ENCODE results near the gene HTR3A. TPM values are rescaled to one million over a fixed set of nuclear protein-coding genes. Genes with fewer than 3 reads are reported as not detected.

HTR3A gene
- total RNA-seq, 1 donor from 2014 or later = 0.35 TPM

- no peak for DNase-seq (ENCODE audit: low read depth)
Measured at GRCh38 chr11:113979431-113979830, 4.5 kb downstream of the HTR3A start.

- no peak for DNase-seq (ENCODE audit: low read depth)
Measured at GRCh38 chr11:113980785-113981184, 5.9 kb downstream of the HTR3A start.

GRCh38 chr11:113982306-113982705 lies 7.4 kb downstream of the HTR3A start:
- no peak for DNase-seq (ENCODE audit: low read depth)

GRCh38 chr11:113984781-113985180 lies 9.9 kb downstream of the HTR3A start:
- DNase-seq (ENCODE audit: low read depth) = no peak

GRCh38 chr11:113985906-113986305 lies 11.0 kb downstream of the HTR3A start:
- DNase-seq (ENCODE audit: low read depth) = no peak

- no peak for DNase-seq (ENCODE audit: low read depth)
Measured at GRCh38 chr11:113986351-113987140, 11.6 kb downstream of the HTR3A start.

- no peak for DNase-seq (ENCODE audit: low read depth)
Measured at GRCh38 chr11:113989381-113989780, 14.5 kb downstream of the HTR3A start.

- no peak for DNase-seq (ENCODE audit: low read depth)
Measured at GRCh38 chr11:113989916-113990315, 15.0 kb downstream of the HTR3A start.

GRCh38 chr11:113991170-113991569 lies 16.3 kb downstream of the HTR3A start:
- DNase-seq (ENCODE audit: low read depth) = peak; percentile 26

GRCh38 chr11:113991718-113992458 lies 17.0 kb downstream of the HTR3A start:
- DNase-seq (ENCODE audit: low read depth) = no peak

- DNase-seq (ENCODE audit: low read depth) = no peak
Measured at GRCh38 chr11:113992459-113993110, 17.7 kb downstream of the HTR3A start.

- no peak for DNase-seq (ENCODE audit: low read depth)
Measured at GRCh38 chr11:113994077-113994954, 19.4 kb downstream of the HTR3A start.

GRCh38 chr11:113997473-113997872 lies 22.6 kb downstream of the HTR3A start:
- DNase-seq (ENCODE audit: low read depth) = no peak

- no peak for DNase-seq (ENCODE audit: low read depth)
Measured at GRCh38 chr11:113998574-113998973, 23.7 kb downstream of the HTR3A start.

GRCh38 chr11:114000526-114000925 lies 25.6 kb downstream of the HTR3A start:
- DNase-seq (ENCODE audit: low read depth) = no peak

GRCh38 chr11:114001416-114001815 lies 26.5 kb downstream of the HTR3A start:
- no peak for DNase-seq (ENCODE audit: low read depth)

GRCh38 chr11:114008331-114008730 lies 33.4 kb downstream of the HTR3A start:
- no peak for DNase-seq (ENCODE audit: low read depth)

GRCh38 chr11:114010931-114011330 lies 36.0 kb downstream of the HTR3A start:
- DNase-seq (ENCODE audit: low read depth) = no peak

- DNase-seq (ENCODE audit: low read depth) = no peak
Measured at GRCh38 chr11:114011443-114011842, 36.5 kb downstream of the HTR3A start.

GRCh38 chr11:114015117-114015516 lies 40.2 kb downstream of the HTR3A start:
- DNase-seq (ENCODE audit: low read depth) = no peak

GRCh38 chr11:114016986-114017385 lies 42.1 kb downstream of the HTR3A start:
- DNase-seq (ENCODE audit: low read depth) = no peak

GRCh38 chr11:114017723-114018122 lies 42.8 kb downstream of the HTR3A start:
- peak; percentile 8 for DNase-seq (ENCODE audit: low read depth)

Measured in renal cortical epithelial cell (primary cell).